SK-N-SH (cell line): Measurements from ENCODE around the gene C20orf141.

Source experiments
- CHD2 ChIP-seq: fragments of 150-350 bp; IDR thresholded peaks from 2 replicates; pipeline ENCODE4 v1.6.1; 2018; ENCODE audit warnings: low read length; ENCODE audit not compliant: partially characterized antibody
- EP300 ChIP-seq, 2 experiments: IDR thresholded peaks; 2 replicates each; pipeline versions ENCODE4 v1.4.0 to v1.6.1; 2012; ENCODE audit warnings: borderline replicate concordance in 1 of 2, low read depth in 1 of 2, low read length in 1 of 2
- JUND ChIP-seq: IDR thresholded peaks from 2 replicates; pipeline ENCODE4 v1.4.0; 2012
- NFIC ChIP-seq: IDR thresholded peaks from 2 replicates; pipeline ENCODE4 v1.4.0; 2012; ENCODE audit warnings: borderline replicate concordance
- RFX5 ChIP-seq: IDR thresholded peaks from 2 replicates; pipeline ENCODE4 v1.6.1; 2012; ENCODE audit warnings: mild to moderate bottlenecking, improper control_type of control experiment, low read length
- TF ChIP-seq, protein P1 (sequence below): fragments of 200-600 bp; sonication (generic); IDR thresholded peaks from 2 replicates; pipeline ENCODE4 v1.6.1; 2017; ENCODE audit warnings: antibody characterized with exemption, mild to moderate bottlenecking, moderate library complexity

DNA sequence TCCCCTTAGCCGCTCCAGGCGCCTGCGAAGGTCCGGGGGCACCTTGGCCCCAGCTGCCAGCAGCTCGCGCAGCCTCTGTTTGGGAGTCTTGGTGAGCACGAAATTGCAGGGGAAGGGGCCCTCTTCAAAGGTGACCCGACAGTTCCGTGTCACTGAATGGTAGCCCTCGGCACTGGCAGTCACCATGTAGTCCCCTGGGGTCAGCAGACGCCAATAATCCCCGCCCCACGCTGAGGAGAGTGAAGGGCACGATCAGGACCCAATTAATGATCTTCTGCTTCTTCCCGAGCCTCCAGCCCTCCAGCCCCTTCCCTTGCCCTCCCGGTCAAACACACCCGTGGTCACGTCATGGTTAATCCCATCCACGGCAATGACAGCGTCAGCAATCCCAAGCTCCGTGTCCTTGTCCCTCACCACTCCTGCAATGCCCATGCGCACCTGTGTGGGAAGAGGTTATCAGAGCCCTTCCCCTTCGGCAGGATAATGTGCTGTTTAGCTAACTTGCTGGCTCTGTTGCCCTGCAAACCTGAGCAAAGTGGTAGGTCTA, 20.5 kb upstream of the C20orf141 start:
- TF ChIP-seq, protein P1, sequence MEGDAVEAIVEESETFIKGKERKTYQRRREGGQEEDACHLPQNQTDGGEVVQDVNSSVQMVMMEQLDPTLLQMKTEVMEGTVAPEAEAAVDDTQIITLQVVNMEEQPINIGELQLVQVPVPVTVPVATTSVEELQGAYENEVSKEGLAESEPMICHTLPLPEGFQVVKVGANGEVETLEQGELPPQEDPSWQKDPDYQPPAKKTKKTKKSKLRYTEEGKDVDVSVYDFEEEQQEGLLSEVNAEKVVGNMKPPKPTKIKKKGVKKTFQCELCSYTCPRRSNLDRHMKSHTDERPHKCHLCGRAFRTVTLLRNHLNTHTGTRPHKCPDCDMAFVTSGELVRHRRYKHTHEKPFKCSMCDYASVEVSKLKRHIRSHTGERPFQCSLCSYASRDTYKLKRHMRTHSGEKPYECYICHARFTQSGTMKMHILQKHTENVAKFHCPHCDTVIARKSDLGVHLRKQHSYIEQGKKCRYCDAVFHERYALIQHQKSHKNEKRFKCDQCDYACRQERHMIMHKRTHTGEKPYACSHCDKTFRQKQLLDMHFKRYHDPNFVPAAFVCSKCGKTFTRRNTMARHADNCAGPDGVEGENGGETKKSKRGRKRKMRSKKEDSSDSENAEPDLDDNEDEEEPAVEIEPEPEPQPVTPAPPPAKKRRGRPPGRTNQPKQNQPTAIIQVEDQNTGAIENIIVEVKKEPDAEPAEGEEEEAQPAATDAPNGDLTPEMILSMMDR: no peak
- TF ChIP-seq NFIC (no peak), RFX5 (no peak), EP300 (IDR thresholded peaks at IDR 0.05; ENCODE audit: borderline replicate concordance in 1 of 2, low read depth in 1 of 2, low read length in 1 of 2) (no peak), JUND (no peak), CHD2 (no peak)
